ENCODE results near the gene CHD1. TPM values are rescaled to one million over a fixed set of nuclear protein-coding genes. Genes with fewer than 3 reads are reported as not detected.

The CHD1 gene
- total and polyA plus RNA-seq, 9 of the 15 experiments (the other 6 are each of a cell fraction or from before 2014, with no cell fraction given): 27.3 to 133 (median 58.7) TPM

DNA sequence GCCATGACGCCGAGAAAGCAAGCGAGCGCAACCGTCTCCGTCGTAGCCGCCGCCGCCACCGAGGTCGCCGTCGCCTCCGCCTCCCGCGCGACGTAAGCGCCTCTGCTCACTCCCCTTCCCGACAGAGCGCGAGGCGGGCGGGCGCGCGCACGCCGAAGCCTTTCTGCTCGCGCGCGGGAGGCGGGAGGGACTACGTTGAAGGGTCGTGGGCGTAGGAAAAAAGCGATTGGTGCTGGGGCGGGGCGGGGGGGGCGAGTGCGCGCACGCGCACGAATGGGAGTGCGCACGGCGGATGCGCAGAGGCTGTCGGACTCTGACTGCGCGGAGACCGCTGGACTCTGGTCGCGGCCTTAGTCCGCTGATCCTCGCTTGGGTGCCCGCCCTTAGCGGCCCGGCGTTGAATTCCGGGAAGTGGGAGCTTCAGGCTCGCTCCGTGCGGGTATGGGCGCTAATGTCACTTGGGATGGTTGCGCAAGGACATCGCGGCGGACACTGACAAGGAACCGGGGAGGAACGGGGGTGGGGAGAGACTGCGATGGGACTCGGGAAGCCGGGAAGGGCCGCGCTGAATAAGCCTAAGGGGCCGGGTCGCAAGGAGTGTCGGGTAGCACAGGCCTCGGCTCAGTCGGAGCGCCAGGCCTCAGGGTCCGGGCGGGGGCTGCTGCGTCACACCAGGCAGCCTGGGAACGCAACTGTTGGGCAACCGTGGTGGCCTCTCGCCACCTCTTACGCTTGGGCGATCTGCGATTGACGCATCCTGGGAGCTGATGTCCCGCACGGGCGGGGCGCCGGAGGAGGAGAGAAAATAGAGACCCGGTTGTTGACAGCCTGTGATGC is at the start of gene CHD1 (continued):
- TF ChIP-seq ZNF282 (CRISPR knock-in tag; IDR thresholded peaks at IDR 0.05) (0 out of 2 replicates have a peak, but pooled peaks have one; percentile 88), RBM14 (IDR thresholded peaks at IDR 0.05; ENCODE audit: borderline replicate concordance, insufficient read depth, low read depth, low read length) (peak; percentile 90; the same call in 1 of the 2 replicates), SOX6 (IDR thresholded peaks at IDR 0.05) (peak; percentile 79), MED1 (CRISPR knock-in tag; IDR thresholded peaks at IDR 0.05; ENCODE audit: borderline replicate concordance) (no peak), ZNF644 (tag; IDR thresholded peaks at IDR 0.05; ENCODE audit: low read depth) (no peak), FIP1L1 (IDR thresholded peaks at IDR 0.05; ENCODE audit: low read depth, low read length, poor library complexity, severe bottlenecking) (peak; percentile 80), ZNF707 (CRISPR knock-in tag; conservative IDR thresholded peaks at IDR 0.05) (no peak), BRD9 (IDR thresholded peaks at IDR 0.05; ENCODE audit: low read depth, partially characterized antibody) (peak; percentile 72), PHB2 (IDR thresholded peaks at IDR 0.05; ENCODE audit: low read depth) (no peak), SMARCA4 (IDR thresholded peaks at IDR 0.05) (no peak; the same call in none of the 2 replicates), BDP1 (IDR thresholded peaks at IDR 0.05; ENCODE audit: insufficient read depth, insufficient read length) (no peak), MCM5 (IDR thresholded peaks at IDR 0.05; ENCODE audit: low read depth) (no peak), PTRF (tag; IDR thresholded peaks at IDR 0.05) (no peak), SLC30A9 (CRISPR knock-in tag; IDR thresholded peaks at IDR 0.05) (no peak)
- TF ChIP-seq, protein P1, sequence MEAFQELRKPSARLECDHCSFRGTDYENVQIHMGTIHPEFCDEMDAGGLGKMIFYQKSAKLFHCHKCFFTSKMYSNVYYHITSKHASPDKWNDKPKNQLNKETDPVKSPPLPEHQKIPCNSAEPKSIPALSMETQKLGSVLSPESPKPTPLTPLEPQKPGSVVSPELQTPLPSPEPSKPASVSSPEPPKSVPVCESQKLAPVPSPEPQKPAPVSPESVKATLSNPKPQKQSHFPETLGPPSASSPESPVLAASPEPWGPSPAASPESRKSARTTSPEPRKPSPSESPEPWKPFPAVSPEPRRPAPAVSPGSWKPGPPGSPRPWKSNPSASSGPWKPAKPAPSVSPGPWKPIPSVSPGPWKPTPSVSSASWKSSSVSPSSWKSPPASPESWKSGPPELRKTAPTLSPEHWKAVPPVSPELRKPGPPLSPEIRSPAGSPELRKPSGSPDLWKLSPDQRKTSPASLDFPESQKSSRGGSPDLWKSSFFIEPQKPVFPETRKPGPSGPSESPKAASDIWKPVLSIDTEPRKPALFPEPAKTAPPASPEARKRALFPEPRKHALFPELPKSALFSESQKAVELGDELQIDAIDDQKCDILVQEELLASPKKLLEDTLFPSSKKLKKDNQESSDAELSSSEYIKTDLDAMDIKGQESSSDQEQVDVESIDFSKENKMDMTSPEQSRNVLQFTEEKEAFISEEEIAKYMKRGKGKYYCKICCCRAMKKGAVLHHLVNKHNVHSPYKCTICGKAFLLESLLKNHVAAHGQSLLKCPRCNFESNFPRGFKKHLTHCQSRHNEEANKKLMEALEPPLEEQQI (IDR thresholded peaks at IDR 0.05): no peak
- TF ChIP-seq, protein P2, sequence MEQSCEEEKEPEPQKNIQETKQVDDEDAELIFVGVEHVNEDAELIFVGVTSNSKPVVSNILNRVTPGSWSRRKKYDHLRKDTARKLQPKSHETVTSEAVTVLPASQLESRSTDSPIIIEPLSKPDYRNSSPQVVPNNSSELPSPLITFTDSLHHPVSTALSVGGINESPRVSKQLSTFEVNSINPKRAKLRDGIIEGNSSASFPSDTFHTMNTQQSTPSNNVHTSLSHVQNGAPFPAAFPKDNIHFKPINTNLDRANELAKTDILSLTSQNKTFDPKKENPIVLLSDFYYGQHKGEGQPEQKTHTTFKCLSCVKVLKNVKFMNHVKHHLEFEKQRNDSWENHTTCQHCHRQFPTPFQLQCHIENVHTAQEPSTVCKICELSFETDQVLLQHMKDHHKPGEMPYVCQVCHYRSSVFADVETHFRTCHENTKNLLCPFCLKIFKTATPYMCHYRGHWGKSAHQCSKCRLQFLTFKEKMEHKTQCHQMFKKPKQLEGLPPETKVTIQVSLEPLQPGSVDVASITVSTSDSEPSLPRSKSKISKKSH (CRISPR knock-in tag; IDR thresholded peaks at IDR 0.05): no peak
- TF ChIP-seq, protein P3, sequence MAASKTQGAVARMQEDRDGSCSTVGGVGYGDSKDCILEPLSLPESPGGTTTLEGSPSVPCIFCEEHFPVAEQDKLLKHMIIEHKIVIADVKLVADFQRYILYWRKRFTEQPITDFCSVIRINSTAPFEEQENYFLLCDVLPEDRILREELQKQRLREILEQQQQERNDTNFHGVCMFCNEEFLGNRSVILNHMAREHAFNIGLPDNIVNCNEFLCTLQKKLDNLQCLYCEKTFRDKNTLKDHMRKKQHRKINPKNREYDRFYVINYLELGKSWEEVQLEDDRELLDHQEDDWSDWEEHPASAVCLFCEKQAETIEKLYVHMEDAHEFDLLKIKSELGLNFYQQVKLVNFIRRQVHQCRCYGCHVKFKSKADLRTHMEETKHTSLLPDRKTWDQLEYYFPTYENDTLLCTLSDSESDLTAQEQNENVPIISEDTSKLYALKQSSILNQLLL (CRISPR knock-in tag; IDR thresholded peaks at IDR 0.05; ENCODE audit: borderline replicate concordance): no peak
- TF ChIP-seq, protein P4, sequence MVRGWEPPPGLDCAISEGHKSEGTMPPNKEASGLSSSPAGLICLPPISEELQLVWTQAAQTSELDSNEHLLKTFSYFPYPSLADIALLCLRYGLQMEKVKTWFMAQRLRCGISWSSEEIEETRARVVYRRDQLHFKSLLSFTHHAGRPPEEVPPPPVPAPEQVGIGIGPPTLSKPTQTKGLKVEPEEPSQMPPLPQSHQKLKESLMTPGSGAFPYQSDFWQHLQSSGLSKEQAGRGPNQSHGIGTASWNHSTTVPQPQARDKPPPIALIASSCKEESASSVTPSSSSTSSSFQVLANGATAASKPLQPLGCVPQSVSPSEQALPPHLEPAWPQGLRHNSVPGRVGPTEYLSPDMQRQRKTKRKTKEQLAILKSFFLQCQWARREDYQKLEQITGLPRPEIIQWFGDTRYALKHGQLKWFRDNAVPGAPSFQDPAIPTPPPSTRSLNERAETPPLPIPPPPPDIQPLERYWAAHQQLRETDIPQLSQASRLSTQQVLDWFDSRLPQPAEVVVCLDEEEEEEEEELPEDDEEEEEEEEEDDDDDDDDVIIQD (CRISPR knock-in tag; IDR thresholded peaks at IDR 0.05): no peak
- TF ChIP-seq, protein P5, sequence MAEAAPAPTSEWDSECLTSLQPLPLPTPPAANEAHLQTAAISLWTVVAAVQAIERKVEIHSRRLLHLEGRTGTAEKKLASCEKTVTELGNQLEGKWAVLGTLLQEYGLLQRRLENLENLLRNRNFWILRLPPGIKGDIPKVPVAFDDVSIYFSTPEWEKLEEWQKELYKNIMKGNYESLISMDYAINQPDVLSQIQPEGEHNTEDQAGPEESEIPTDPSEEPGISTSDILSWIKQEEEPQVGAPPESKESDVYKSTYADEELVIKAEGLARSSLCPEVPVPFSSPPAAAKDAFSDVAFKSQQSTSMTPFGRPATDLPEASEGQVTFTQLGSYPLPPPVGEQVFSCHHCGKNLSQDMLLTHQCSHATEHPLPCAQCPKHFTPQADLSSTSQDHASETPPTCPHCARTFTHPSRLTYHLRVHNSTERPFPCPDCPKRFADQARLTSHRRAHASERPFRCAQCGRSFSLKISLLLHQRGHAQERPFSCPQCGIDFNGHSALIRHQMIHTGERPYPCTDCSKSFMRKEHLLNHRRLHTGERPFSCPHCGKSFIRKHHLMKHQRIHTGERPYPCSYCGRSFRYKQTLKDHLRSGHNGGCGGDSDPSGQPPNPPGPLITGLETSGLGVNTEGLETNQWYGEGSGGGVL (CRISPR knock-in tag; IDR thresholded peaks at IDR 0.05): no peak
